Trophoblast cell (in vitro differentiated cells and primary cell): ENCODE data around the gene EMILIN2.

ENCODE experiments used
- DNase-seq, 2 donors: peaks; one replicate each; pipeline ENCODE4 v3.0.0-alpha.2; 2016
- H2AFZ ChIP-seq: 2 replicates; pipeline ENCODE4 v1.6.1; 2013; ENCODE audit warnings: low read length, moderate library complexity, mild to moderate bottlenecking; ENCODE audit not compliant: insufficient read depth, poor library complexity
- H2AK5ac ChIP-seq: 2 replicates; pipeline ENCODE4 v1.6.1; 2013; ENCODE audit warnings: mild to moderate bottlenecking, low read length
- H2BK120ac ChIP-seq: 2 replicates; pipeline ENCODE4 v1.6.1; 2013; ENCODE audit warnings: low read length, mild to moderate bottlenecking, moderate library complexity; ENCODE audit not compliant: insufficient read depth, poor library complexity
- H2BK12ac ChIP-seq: 2 replicates; pipeline ENCODE4 v1.6.1; 2013; ENCODE audit warnings: mild to moderate bottlenecking, low read length, moderate library complexity
- H2BK5ac ChIP-seq: 2 replicates; pipeline ENCODE4 v1.6.1; 2013; ENCODE audit warnings: low read length, low read depth, moderate library complexity, mild to moderate bottlenecking; ENCODE audit not compliant: poor library complexity
- H3K14ac ChIP-seq: 2 replicates; pipeline ENCODE4 v1.6.1; 2013; ENCODE audit warnings: mild to moderate bottlenecking, low read length
- H3K18ac ChIP-seq: 2 replicates; pipeline ENCODE4 v1.6.1; 2013; ENCODE audit warnings: mild to moderate bottlenecking, low read length
- H3K23ac ChIP-seq: 2 replicates; pipeline ENCODE4 v1.6.1; 2013; ENCODE audit warnings: low read length
- H3K27ac ChIP-seq: 2 replicates; pipeline ENCODE4 v1.5.1; 2013; ENCODE audit warnings: low read depth, mild to moderate bottlenecking, inconsistent platforms, low read length, moderate library complexity
- H3K27me3 ChIP-seq: 2 replicates; pipeline ENCODE4 v1.6.1; 2013; ENCODE audit warnings: inconsistent platforms, mild to moderate bottlenecking, low read length, moderate library complexity; ENCODE audit not compliant: insufficient read depth
- H3K36me3 ChIP-seq, 2 experiments: 1 replicate in 1 of 2; 2 replicates in 1 of 2; pipeline ENCODE4 v1.6.1; 2013; ENCODE audit warnings: low read length in 2 of 2, mild to moderate bottlenecking in 2 of 2, moderate library complexity in 1 of 2; ENCODE audit not compliant: insufficient read depth in 2 of 2, control insufficient read depth in 1 of 2
- H3K4ac ChIP-seq: 2 replicates; pipeline ENCODE4 v1.6.1; 2013; ENCODE audit warnings: low read depth, mild to moderate bottlenecking, low read length, moderate library complexity
- H3K4me1 ChIP-seq, 2 experiments: 1 replicate in 1 of 2; 2 replicates in 1 of 2; pipeline ENCODE4 v1.6.1; 2013; ENCODE audit warnings: low read length in 2 of 2, mild to moderate bottlenecking in 2 of 2, moderate library complexity in 1 of 2; ENCODE audit not compliant: insufficient read depth in 2 of 2, control insufficient read depth in 1 of 2
- H3K4me2 ChIP-seq: 2 replicates; pipeline ENCODE4 v1.6.1; 2013; ENCODE audit warnings: inconsistent platforms, mild to moderate bottlenecking, low read length, moderate library complexity
- H3K4me3 ChIP-seq: 2 replicates; pipeline ENCODE4 v1.5.1; 2013; ENCODE audit warnings: mild to moderate bottlenecking, low read depth, low read length, inconsistent platforms
- H3K79me1 ChIP-seq: one replicate; pipeline ENCODE4 v1.6.1; 2013; ENCODE audit warnings: low read length
- H3K79me2 ChIP-seq: 2 replicates; pipeline ENCODE4 v1.6.1; 2013; ENCODE audit warnings: low read length, mild to moderate bottlenecking; ENCODE audit not compliant: control insufficient read depth, insufficient read depth, poor library complexity
- H3K9ac ChIP-seq: 2 replicates; pipeline ENCODE4 v1.6.1; 2013; ENCODE audit warnings: mild to moderate bottlenecking, low read length
- H3K9me3 ChIP-seq: 2 replicates; pipeline ENCODE4 v1.6.1; 2013; ENCODE audit warnings: low read depth, mild to moderate bottlenecking, control low read depth, inconsistent platforms, low read length; ENCODE audit not compliant: insufficient read depth
- H4K12ac ChIP-seq: 2 replicates; pipeline ENCODE4 v1.6.1; 2013; ENCODE audit warnings: low read depth, mild to moderate bottlenecking, low read length, moderate library complexity
- H4K8ac ChIP-seq: 2 replicates; pipeline ENCODE4 v1.6.1; 2013; ENCODE audit warnings: low read depth, mild to moderate bottlenecking, low read length, moderate library complexity
- H4K91ac ChIP-seq: one replicate; pipeline ENCODE4 v1.6.1; 2013; ENCODE audit warnings: low read depth, mild to moderate bottlenecking, low read length, moderate library complexity
- WGBS: extraction: QIAGEN DNeasy Blood & Tissue Kit; methylation state at CpG from one replicate; pipeline ENCODE4 v1.1.7; 2013; ENCODE audit warnings: missing lambda C conversion rate; ENCODE audit not compliant: insufficient read length, insufficient coverage; ENCODE audit errors: extremely low coverage; 5-methylcytosine and 5-hydroxymethylcytosine counted together

EMILIN2 gene

GRCh38 chr18:2893056-2893455, 46.2 kb downstream of the EMILIN2 start:
- Histone ChIP-seq H3K9me3 (no peaks in the 10 kb centered on the region), H3K27ac (no peak overlapping the region), H3K36me3 (peaks cover 2 to 9% of the 10 kb centered on the region in 2 experiments), H4K12ac (no peak overlapping the region), H2BK5ac (no peak overlapping the region), H3K79me2 (peaks cover 6% of the 10 kb centered on the region), H2BK12ac (no peak overlapping the region), H2BK120ac (no peak overlapping the region), H4K8ac (no peak overlapping the region), H3K9ac (no peak overlapping the region), H3K4ac (no peak overlapping the region), H3K18ac (no peak overlapping the region), H3K4me2 (no peak overlapping the region), H3K23ac (no peak overlapping the region), H3K4me3 (no peak overlapping the region), H3K79me1 (peaks cover 9% of the 10 kb centered on the region), H3K27me3 (no peaks in the 10 kb centered on the region), H4K91ac (no peak overlapping the region), H3K14ac (no peak overlapping the region), H3K4me1 (peaks cover 21 to 22% of the 10 kb centered on the region in 2 experiments), H2AFZ (no peak overlapping the region), H2AK5ac (no peak overlapping the region)
- no CpG with 5 or more reads among the region's 4 CpGs for WGBS
- peak; percentile 94 to 98 for DNase-seq

GRCh38 chr18:2893676-2894075, 46.9 kb downstream of the EMILIN2 start:
- Histone ChIP-seq H3K4me2 (no peak overlapping the region), H4K8ac (peak overlapping the region; percentile 45), H3K9me3 (no peaks in the 10 kb centered on the region), H3K18ac (peak overlapping the region; percentile 53), H2BK12ac (peak overlapping the region; percentile 63), H3K79me2 (peaks cover 8% of the 10 kb centered on the region), H3K4ac (peak overlapping the region; percentile 37), H3K4me3 (no peak overlapping the region), H3K14ac (peak overlapping the region; percentile 19), H3K36me3 (peaks cover 2 to 9% of the 10 kb centered on the region in 2 experiments), H2AK5ac (peak overlapping the region; percentile 49), H4K12ac (no peak overlapping the region), H4K91ac (peak overlapping the region; percentile 76), H2BK120ac (peak overlapping the region; percentile 73), H3K23ac (no peak overlapping the region), H3K79me1 (peaks cover 9% of the 10 kb centered on the region), H2BK5ac (peak overlapping the region; percentile 25), H2AFZ (peak overlapping the region; percentile 56), H3K4me1 (peaks cover 22 to 24% of the 10 kb centered on the region in 2 experiments), H3K9ac (no peak overlapping the region), H3K27ac (peak overlapping the region; percentile 28), H3K27me3 (no peaks in the 10 kb centered on the region)
- WGBS = no CpG with 5 or more reads among the region's 5 CpGs
- DNase-seq = no peak

GRCh38 chr18:2894131-2894840, 47.5 kb downstream of the EMILIN2 start:
- Histone ChIP-seq H3K18ac (peak overlapping the region; percentile 53), H3K4me1 (peaks cover 22 to 24% of the 10 kb centered on the region in 2 experiments), H3K4me2 (no peak overlapping the region), H3K14ac (peak overlapping the region; percentile 19), H2AFZ (peak overlapping the region; percentile 56), H2AK5ac (peak overlapping the region; percentile 49), H3K4me3 (no peak overlapping the region), H3K79me1 (peaks cover 9% of the 10 kb centered on the region), H3K9me3 (no peaks in the 10 kb centered on the region), H3K9ac (no peak overlapping the region), H2BK5ac (peak overlapping the region; percentile 29), H4K8ac (peak overlapping the region; percentile 45), H4K12ac (no peak overlapping the region), H3K79me2 (peaks cover 8% of the 10 kb centered on the region), H3K23ac (no peak overlapping the region), H4K91ac (peak overlapping the region; percentile 76), H2BK12ac (peak overlapping the region; percentile 68), H2BK120ac (peak overlapping the region; percentile 73), H3K36me3 (peaks cover 2 to 9% of the 10 kb centered on the region in 2 experiments), H3K27ac (peak overlapping the region; percentile 28), H3K27me3 (no peaks in the 10 kb centered on the region), H3K4ac (no peak overlapping the region)
- peak in 1 of 2 donors; percentile 69 for DNase-seq
- no CpG with 5 or more reads among the region's 11 CpGs for WGBS

- Histone ChIP-seq H2BK5ac (no peak overlapping the region), H2AK5ac (no peak overlapping the region), H3K36me3 (peaks cover 2 to 9% of the 10 kb centered on the region in 2 experiments), H4K8ac (no peak overlapping the region), H3K79me2 (peaks cover 8% of the 10 kb centered on the region), H3K9ac (no peak overlapping the region), H3K23ac (no peak overlapping the region), H3K9me3 (no peaks in the 10 kb centered on the region), H3K4me2 (no peak overlapping the region), H3K4me1 (peaks cover 22 to 24% of the 10 kb centered on the region in 2 experiments), H3K27me3 (no peaks in the 10 kb centered on the region), H2BK120ac (no peak overlapping the region), H2BK12ac (no peak overlapping the region), H3K14ac (no peak overlapping the region), H4K12ac (no peak overlapping the region), H3K27ac (no peak overlapping the region), H3K18ac (no peak overlapping the region), H3K4ac (no peak overlapping the region), H2AFZ (no peak overlapping the region), H3K4me3 (no peak overlapping the region), H3K79me1 (peaks cover 9% of the 10 kb centered on the region), H4K91ac (peak overlapping the region; percentile 5)
- WGBS = no CpG with 5 or more reads among the region's 2 CpGs
- no peak for DNase-seq
These were observed 48.1 kb downstream of the EMILIN2 start for GRCh38 chr18:2894841-2895370.
